H9 (cell line): ENCODE results near the gene ASB7. TPM values are rescaled to one million over a fixed set of nuclear protein-coding genes. Genes with fewer than 3 reads are reported as not detected.

ENCODE experiments used
- DNase-seq: peaks from one replicate; pipeline ENCODE4 v3.0.0-alpha.2; 2017
- H2AFZ ChIP-seq: one replicate; pipeline ENCODE4 v1.6.1; 2013; ENCODE audit warnings: mild to moderate bottlenecking, low read length, control low read depth, moderate library complexity
- H2AK5ac ChIP-seq: 2 replicates; pipeline ENCODE4 v1.6.1; 2013; ENCODE audit warnings: low read length, control low read depth, mixed read lengths; ENCODE audit not compliant: insufficient read length
- H2BK120ac ChIP-seq: one replicate; pipeline ENCODE4 v1.6.1; 2013; ENCODE audit warnings: low read depth, mild to moderate bottlenecking, low read length, control low read depth, inconsistent platforms; ENCODE audit not compliant: poor library complexity, severe bottlenecking
- H2BK12ac ChIP-seq: 2 replicates; pipeline ENCODE4 v1.6.1; 2013; ENCODE audit warnings: low read length, control low read depth, mixed read lengths, low read depth; ENCODE audit not compliant: insufficient read length
- H2BK15ac ChIP-seq: 2 replicates; pipeline ENCODE4 v1.6.1; 2013; ENCODE audit warnings: low read depth, low read length, control low read depth
- H2BK20ac ChIP-seq: one replicate; pipeline ENCODE4 v1.6.1; 2013; ENCODE audit warnings: low read depth, mild to moderate bottlenecking, low read length, control low read depth, inconsistent platforms; ENCODE audit not compliant: poor library complexity, severe bottlenecking
- H2BK5ac ChIP-seq: 2 replicates; pipeline ENCODE4 v1.6.1; 2013; ENCODE audit warnings: low read length, control low read depth, mixed read lengths; ENCODE audit not compliant: insufficient read length
- H3K14ac ChIP-seq: 2 replicates; pipeline ENCODE4 v1.6.1; 2013; ENCODE audit warnings: low read length, control low read depth; ENCODE audit not compliant: insufficient read depth
- H3K18ac ChIP-seq: 2 replicates; pipeline ENCODE4 v1.6.1; 2013; ENCODE audit warnings: low read depth, mild to moderate bottlenecking, mixed read lengths, low read length, control low read depth; ENCODE audit not compliant: insufficient read length
- H3K23ac ChIP-seq: 2 replicates; pipeline ENCODE4 v1.6.1; 2013; ENCODE audit warnings: low read length, control low read depth, mixed read lengths, low read depth; ENCODE audit not compliant: insufficient read length
- H3K23me2 ChIP-seq: 2 replicates; pipeline ENCODE4 v1.6.1; 2013; ENCODE audit warnings: low read depth, mild to moderate bottlenecking, mixed read lengths, low read length, control low read depth; ENCODE audit not compliant: insufficient read length, poor library complexity, severe bottlenecking
- H3K27ac ChIP-seq: 2 replicates; pipeline ENCODE4 v1.5.1; 2013; ENCODE audit warnings: low read length, control low read depth, mixed read lengths, low read depth; ENCODE audit not compliant: insufficient read length
- H3K27me3 ChIP-seq: 2 replicates; pipeline ENCODE4 v1.6.1; 2013; ENCODE audit warnings: low read length, control low read depth, inconsistent platforms; ENCODE audit not compliant: insufficient read depth
- H3K4ac ChIP-seq: 2 replicates; pipeline ENCODE4 v1.6.1; 2013; ENCODE audit warnings: low read depth, mild to moderate bottlenecking, control low read depth, inconsistent platforms, low read length, moderate library complexity
- H3K4me1 ChIP-seq: 2 replicates; pipeline ENCODE4 v1.6.1; 2013; ENCODE audit warnings: low read length, control low read depth, inconsistent platforms; ENCODE audit not compliant: insufficient read depth
- H3K4me2 ChIP-seq: 2 replicates; pipeline ENCODE4 v1.6.1; 2013; ENCODE audit warnings: low read length, control low read depth, mixed read lengths; ENCODE audit not compliant: insufficient read length, insufficient read depth
- H3K56ac ChIP-seq: 2 replicates; pipeline ENCODE4 v1.6.1; 2013; ENCODE audit warnings: low read depth, mild to moderate bottlenecking, mixed read lengths, low read length, control low read depth; ENCODE audit not compliant: insufficient read length
- H3K79me1 ChIP-seq: 2 replicates; pipeline ENCODE4 v1.6.1; 2013; ENCODE audit warnings: low read depth, mild to moderate bottlenecking, moderate library complexity, low read length, control low read depth, inconsistent platforms; ENCODE audit not compliant: insufficient read depth, poor library complexity, severe bottlenecking
- H3K79me2 ChIP-seq: 2 replicates; pipeline ENCODE4 v1.6.1; 2013; ENCODE audit warnings: low read length, control low read depth, inconsistent platforms; ENCODE audit not compliant: insufficient read depth
- H3K9ac ChIP-seq: 2 replicates; pipeline ENCODE4 v1.6.1; 2013; ENCODE audit warnings: low read length, control low read depth, mixed read lengths; ENCODE audit not compliant: insufficient read length; ENCODE audit errors: extremely low read depth
- H3K9me3 ChIP-seq: one replicate; pipeline ENCODE4 v1.6.1; 2013; ENCODE audit warnings: low read depth, low read length, inconsistent platforms; ENCODE audit not compliant: control insufficient read depth
- H3T11ph ChIP-seq: one replicate; pipeline ENCODE4 v1.6.1; 2013; ENCODE audit warnings: mild to moderate bottlenecking, low read length, control low read depth, inconsistent platforms
- H4K20me1 ChIP-seq: one replicate; pipeline ENCODE4 v1.6.1; 2013; ENCODE audit not compliant: control insufficient read depth, insufficient read length, insufficient read depth
- H4K5ac ChIP-seq: 2 replicates; pipeline ENCODE4 v1.6.1; 2013; ENCODE audit warnings: low read depth, mild to moderate bottlenecking, mixed read lengths, low read length, control low read depth; ENCODE audit not compliant: insufficient read length
- H4K8ac ChIP-seq: replicated peaks from 2 replicates; pipeline ENCODE4 v1.6.1; 2013; ENCODE audit warnings: low read length, control low read depth, mixed read lengths, low read depth; ENCODE audit not compliant: insufficient read length
- H4K91ac ChIP-seq: 2 replicates; pipeline ENCODE4 v1.6.1; 2013; ENCODE audit warnings: low read depth, mild to moderate bottlenecking, moderate library complexity, mixed read lengths, low read length, control low read depth; ENCODE audit not compliant: insufficient read length
- H3K27ac Mint-ChIP-seq, 3 experiments: 2 replicates in 2 of 3; 3 replicates in 1 of 3; pipeline ENCODE4 v1.8.0; 2020 to 2021; ENCODE audit warnings: mixed read lengths in 3 of 3, mild to moderate bottlenecking in 1 of 3, moderate library complexity in 1 of 3
- H3K27me3 Mint-ChIP-seq: 2 replicates; pipeline ENCODE4 v1.8.0; 2021; ENCODE audit warnings: low read depth, mild to moderate bottlenecking, moderate library complexity, mixed read lengths
- H3K36me3 Mint-ChIP-seq, 3 experiments: 2 replicates in 2 of 3; 3 replicates in 1 of 3; pipeline ENCODE4 v1.8.0; 2020 to 2021; ENCODE audit warnings: low read depth in 3 of 3, mixed read lengths in 3 of 3; ENCODE audit not compliant: insufficient read depth in 1 of 3
- H3K4me1 Mint-ChIP-seq, 2 experiments: 2 replicates each; pipeline ENCODE4 v1.8.0; 2020; ENCODE audit warnings: mixed read lengths in 2 of 2
- H3K4me3 Mint-ChIP-seq, 2 experiments: 2 replicates in 1 of 2; 3 replicates in 1 of 2; pipeline ENCODE4 v1.8.0; 2020 to 2021; ENCODE audit warnings: mild to moderate bottlenecking in 2 of 2, mixed read lengths in 2 of 2, moderate library complexity in 1 of 2
- H3K9me3 Mint-ChIP-seq, 2 experiments: 2 replicates in 1 of 2; 3 replicates in 1 of 2; pipeline ENCODE4 v1.8.0; 2020; ENCODE audit warnings: mild to moderate bottlenecking in 2 of 2, mixed read lengths in 2 of 2, moderate library complexity in 1 of 2
- CTCF ChIP-seq: fragments of 200-600 bp; sonication (generic); conservative IDR thresholded peaks from 3 replicates; pipeline ENCODE4 v1.8.0; 2021; ENCODE audit warnings: antibody characterized with exemption, mild to moderate bottlenecking
- WGBS: extraction: QIAGEN DNeasy Blood & Tissue Kit; methylation state at CpG from one replicate; pipeline ENCODE4 v1.1.7; 2013; ENCODE audit warnings: missing lambda C conversion rate, low lambda C conversion rate, mixed read lengths; ENCODE audit not compliant: insufficient read length; ENCODE audit errors: extremely low coverage; 5-methylcytosine and 5-hydroxymethylcytosine counted together
- total RNA-seq: library from RNA; stranded (reverse); gene quantifications from 2 replicates; pipeline ENCODE4 v1.2.1, GENCODE V29; 2021

Gene ASB7
- total RNA-seq, 1 experiment from 2014 or later, result 12.8 TPM

- TF ChIP-seq CTCF, result no peak
- Histone ChIP-seq H3K79me1 (no peaks in the 10 kb centered on the region), H3K79me2 (no peaks in the 10 kb centered on the region), H4K5ac (no peak overlapping the region), H2BK15ac (no peak overlapping the region), H3K4me1 (no peaks in the 10 kb centered on the region), H3T11ph (no peak overlapping the region), H2BK20ac (no peak overlapping the region), H3K27ac (no peak overlapping the region), H3K9ac (no peak overlapping the region), H3K14ac (no peak overlapping the region), H2AFZ (no peak overlapping the region), H4K20me1 (no peaks in the 10 kb centered on the region), H3K18ac (no peak overlapping the region), H3K23ac (no peak overlapping the region), H3K27me3 (no peaks in the 10 kb centered on the region), H2BK120ac (no peak overlapping the region), H3K4me2 (no peak overlapping the region), H3K4ac (no peak overlapping the region), H2BK12ac (no peak overlapping the region), H3K56ac (no peak overlapping the region), H2BK5ac (no peak overlapping the region), H4K91ac (no peak overlapping the region), H2AK5ac (no peak overlapping the region), H4K8ac (no peak overlapping the region), H3K9me3 (no peaks in the 10 kb centered on the region), H3K23me2 (no peaks in the 10 kb centered on the region)
- Mint-ChIP-seq H3K36me3 (no peaks in the 10 kb centered on the region), H3K4me3 (no peak overlapping the region), H3K27me3 (peaks cover 10% of the 10 kb centered on the region), H3K9me3 (peaks cover 0 to 2% of the 10 kb centered on the region in 2 experiments; a peak in 1 of 5 replicates), H3K4me1 (peaks cover 3 to 6% of the 10 kb centered on the region in 2 experiments; a peak in 2 of 4 replicates), H3K27ac (no peak overlapping the region)
- WGBS, result no CpG with 5 or more reads among the region's 4 CpGs
- DNase-seq, result peak; percentile 10
Observed at GRCh38 chr15:100691321-100691720, 88.9 kb downstream of the ASB7 start.
